ENCODE measurements around the gene CNDP1. TPM values are rescaled to one million over a fixed set of nuclear protein-coding genes. Genes with fewer than 3 reads are reported as not detected.
A peak's percentile ranks its signal among the peaks of the same experiment; 100 is the strongest.

CNDP1 gene
- polyA plus RNA-seq, 1 donor (not counting 4 experiments of a cell fraction or from before 2014, with no cell fraction given), result not detected

- Histone ChIP-seq H3K4me3 (ENCODE audit: control insufficient read depth in 2 of 3, extremely low read depth in 1 of 3, insufficient read depth in 2 of 3, low read depth in 1 of 3, low read length in 3 of 3) (no peak overlapping the region), H3K36me3 (ENCODE audit: control insufficient read depth in 2 of 2, extremely low read depth in 1 of 2, insufficient read depth in 2 of 2, low read length in 2 of 2) (peaks cover 4 to 6% of the 10 kb centered on the region in 2 experiments), H3K79me2 (ENCODE audit: control insufficient read depth, insufficient read depth, low read length) (no peaks in the 10 kb centered on the region), H3K4me2 (ENCODE audit: control insufficient read depth, extremely low read depth, insufficient read depth, low read depth, low read length) (no peak overlapping the region), H3K9ac (ENCODE audit: control insufficient read depth, extremely low read depth, insufficient read depth, low read length) (no peak overlapping the region), H3K27ac (ENCODE audit: control insufficient read depth, insufficient read depth, low read length) (no peak overlapping the region), H2AFZ (ENCODE audit: control insufficient read depth, low read length) (no peak overlapping the region), H3K4me1 (ENCODE audit: control insufficient read depth, extremely low read depth, insufficient read depth, low read length) (peaks cover 11% of the 10 kb centered on the region), H3K9me1 (ENCODE audit: control insufficient read depth, extremely low read depth, insufficient read depth, low read length) (no peaks in the 10 kb centered on the region), H3K27me3 (ENCODE audit: control insufficient read depth, extremely low read depth, insufficient read depth, low read length) (no peaks in the 10 kb centered on the region), H3K9me3 (ENCODE audit: control insufficient read depth, low read depth, low read length) (no peaks in the 10 kb centered on the region), H4K20me1 (ENCODE audit: control insufficient read depth, extremely low read depth, insufficient read depth, low read length) (no peaks in the 10 kb centered on the region)
- FAIRE-seq (no peak), DNase-seq (ENCODE audit: low read depth, low spot score) (no peak)
- no peak for TF ChIP-seq CTCF (optimal IDR thresholded peaks at IDR 0.05 in 1 of 3, IDR thresholded peaks at IDR 0.05 in 1 of 3, conservative IDR thresholded peaks at IDR 0.05 in 1 of 3; ENCODE audit: extremely low read depth in 1 of 3, insufficient read depth in 2 of 3, low read length in 3 of 3)
- TF ChIP-seq EZH2 (IDR thresholded peaks at IDR 0.05; ENCODE audit: low read length), result no peak
- dilution Hi-C loops (cut with MboI; ENCODE audit: extremely low pct_ligation_motif_present, low sequenced_read_pairs), result no loop called here
Observed at GRCh38 chr18:74631212-74631611, 96.9 kb downstream of the CNDP1 start.

GRCh38 chr18:74631623-74632350 lies 97.5 kb downstream of the CNDP1 start:
- Histone ChIP-seq H3K9ac (ENCODE audit: control insufficient read depth, extremely low read depth, insufficient read depth, low read length) (no peak overlapping the region), H3K9me3 (ENCODE audit: control insufficient read depth, low read depth, low read length) (no peaks in the 10 kb centered on the region), H3K27me3 (ENCODE audit: control insufficient read depth, extremely low read depth, insufficient read depth, low read length) (no peaks in the 10 kb centered on the region), H3K36me3 (ENCODE audit: control insufficient read depth in 2 of 2, extremely low read depth in 1 of 2, insufficient read depth in 2 of 2, low read length in 2 of 2) (peaks cover 4 to 6% of the 10 kb centered on the region in 2 experiments), H3K4me3 (ENCODE audit: control insufficient read depth in 2 of 3, extremely low read depth in 1 of 3, insufficient read depth in 2 of 3, low read depth in 1 of 3, low read length in 3 of 3) (no peak overlapping the region), H3K79me2 (ENCODE audit: control insufficient read depth, insufficient read depth, low read length) (no peaks in the 10 kb centered on the region), H3K9me1 (ENCODE audit: control insufficient read depth, extremely low read depth, insufficient read depth, low read length) (no peaks in the 10 kb centered on the region), H4K20me1 (ENCODE audit: control insufficient read depth, extremely low read depth, insufficient read depth, low read length) (no peaks in the 10 kb centered on the region), H3K27ac (ENCODE audit: control insufficient read depth, insufficient read depth, low read length) (no peak overlapping the region), H3K4me1 (ENCODE audit: control insufficient read depth, extremely low read depth, insufficient read depth, low read length) (peaks cover 11% of the 10 kb centered on the region), H2AFZ (ENCODE audit: control insufficient read depth, low read length) (no peak overlapping the region), H3K4me2 (ENCODE audit: control insufficient read depth, extremely low read depth, insufficient read depth, low read depth, low read length) (no peak overlapping the region)
- peak; percentile 17 for FAIRE-seq
- DNase-seq (ENCODE audit: low read depth, low spot score), result no peak
- dilution Hi-C loops (cut with MboI; ENCODE audit: extremely low pct_ligation_motif_present, low sequenced_read_pairs), result no loop called here
- TF ChIP-seq CTCF (optimal IDR thresholded peaks at IDR 0.05 in 1 of 3, IDR thresholded peaks at IDR 0.05 in 1 of 3, conservative IDR thresholded peaks at IDR 0.05 in 1 of 3; ENCODE audit: extremely low read depth in 1 of 3, insufficient read depth in 2 of 3, low read length in 3 of 3), result no peak
